COR-L47 (cell line): Measurements from ENCODE around the gene OR8B4.
"Not testable (repeated sequence)": the region's sequence is repeated elsewhere in the genome, so short reads cannot be mapped to it uniquely, and the experiment has no call there.

Source experiments
- DNase-seq: peaks from one replicate; lab custom pipeline; 2025; lab: John Stamatoyannopoulos, UW

The OR8B4 gene

GRCh38 chr11:124405581-124405980 is 19.1 kb downstream of the OR8B4 start:
- DNase-seq, result no peak

- DNase-seq, result not testable (repeated sequence)
These were observed 21.5 kb downstream of the OR8B4 start for GRCh38 chr11:124403186-124403585.

GRCh38 chr11:124402326-124402922 is 22.2 kb downstream of the OR8B4 start:
- peak; percentile 30 for DNase-seq

GRCh38 chr11:124398924-124399323 is 25.7 kb downstream of the OR8B4 start, which contains the start of gene OR8B3:
Gene OR8B3, minus strand, starts transcription at chr11:124399024. Its CDS starts 1,673 bp downstream, at chr11:124397351.
- DNase-seq, result no peak

- DNase-seq, result not testable (repeated sequence)
These were observed 27.8 kb downstream of the OR8B4 start for GRCh38 chr11:124396847-124397246.

GRCh38 chr11:124394408-124394807 is 30.3 kb downstream of the OR8B4 start:
- DNase-seq, result no peak

- DNase-seq, result no peak
These were observed 40.3 kb downstream of the OR8B4 start, which contains the start of gene OR8B2 for GRCh38 chr11:124384399-124384798. Gene OR8B2, minus strand, starts transcription at chr11:124384499. Its CDS starts 1,156 bp downstream, at chr11:124383343.

- DNase-seq, result not testable (repeated sequence)
These were observed 41.8 kb downstream of the OR8B4 start for GRCh38 chr11:124382857-124383256.

GRCh38 chr11:124380585-124380984 is 44.1 kb downstream of the OR8B4 start:
- no peak for DNase-seq

GRCh38 chr11:124376280-124376679 is 48.4 kb downstream of the OR8B4 start:
- no peak for DNase-seq
